SK-N-SH (cell line): ENCODE results near the gene ZNF107. TPM values are rescaled to one million over a fixed set of nuclear protein-coding genes. Genes with fewer than 3 reads are reported as not detected.

Source experiments
- CTCF ChIA-PET: fragments of 300-600, 350-600 bp; formaldehyde crosslinking; extraction: SDS; loops from one replicate; lab custom pipeline; 2021; lab: Yijun Ruan, JAX
- POLR2A ChIA-PET: fragments of 350-600 bp; sonication (Branson Sonifier 250); formaldehyde crosslinking; extraction: SDS; loops from one replicate; lab custom pipeline; 2020; ENCODE audit warnings: antibody characterized with exemption, inconsistent platforms; lab: Yijun Ruan, JAX
- DNase-seq: peaks from one replicate; pipeline ENCODE4 v3.0.0; 2012
- H2AFZ ChIP-seq: fragments of 200-600 bp; sonication (generic); 2 replicates; pipeline ENCODE4 v1.8.1; 2016; ENCODE audit warnings: antibody characterized with exemption, mild to moderate bottlenecking, low read depth
- H3F3A ChIP-seq: fragments of 200-600 bp; sonication (generic); replicated peaks from 2 replicates; pipeline ENCODE3; 2016; ENCODE audit warnings: antibody characterized with exemption, mild to moderate bottlenecking; ENCODE audit not compliant: insufficient read depth
- H3K27ac ChIP-seq, 2 experiments: fragments of 200-500 bp in 1 of 2; fragments of 200-600 bp in 1 of 2; sonication (Bioruptor generic) in 1 of 2; sonication (generic), shearing (Covaris generic) in 1 of 2; 2 replicates each; pipeline versions ENCODE4 v1.5.1 to v1.6.1; 2014 to 2016; ENCODE audit warnings: low read depth in 2 of 2, inconsistent platforms in 1 of 2, low read length in 1 of 2, mild to moderate bottlenecking in 1 of 2, mixed read lengths in 1 of 2
- H3K27me3 ChIP-seq: fragments of 200-600 bp; sonication (generic), shearing (Covaris generic); 2 replicates; pipeline ENCODE4 v1.6.1; 2016; ENCODE audit warnings: mixed run types; ENCODE audit not compliant: insufficient read depth
- H3K36me3 ChIP-seq, 2 experiments: fragments of 200-500 bp in 1 of 2; fragments of 200-600 bp in 1 of 2; sonication (Bioruptor generic) in 1 of 2; sonication (generic) in 1 of 2; replicated peaks in 1 of 2; 2 replicates each; pipeline versions ENCODE3 to v1.5.1; 2014 to 2016; ENCODE audit warnings: low read length in 1 of 2, mild to moderate bottlenecking in 1 of 2; ENCODE audit not compliant: insufficient read depth in 2 of 2, control insufficient read depth in 1 of 2
- H3K4me1 ChIP-seq, 2 experiments: fragments of 200-500 bp in 1 of 2; fragments of 200-600 bp in 1 of 2; sonication (Bioruptor generic) in 1 of 2; sonication (generic), shearing (Covaris generic) in 1 of 2; 2 replicates each; pipeline versions ENCODE4 v1.5.1 to v1.6.1; 2014 to 2016; ENCODE audit warnings: low read depth in 1 of 2, low read length in 1 of 2, mixed run types in 1 of 2; ENCODE audit not compliant: insufficient read depth in 2 of 2, control insufficient read depth in 1 of 2
- H3K4me2 ChIP-seq: fragments of 200-600 bp; sonication (generic), shearing (Covaris generic); 2 replicates; pipeline ENCODE4 v1.6.1; 2017; ENCODE audit warnings: mixed run types
- H3K4me3 ChIP-seq, 2 experiments: fragments of 200-500 bp in 1 of 2; fragments of 200-600 bp in 1 of 2; sonication (Bioruptor generic) in 1 of 2; sonication (generic), shearing (Covaris generic) in 1 of 2; 2 replicates each; pipeline versions ENCODE4 v1.5.1 to v1.8.1; 2014 to 2016; ENCODE audit warnings: low read depth in 2 of 2, inconsistent platforms in 1 of 2, low read length in 1 of 2, mild to moderate bottlenecking in 1 of 2, mixed read lengths in 1 of 2, moderate library complexity in 1 of 2
- H3K79me2 ChIP-seq: fragments of 200-600 bp; sonication (generic); 2 replicates; pipeline ENCODE4 v1.8.1; 2017; ENCODE audit warnings: mild to moderate bottlenecking; ENCODE audit not compliant: insufficient read depth
- H3K9ac ChIP-seq: fragments of 200-600 bp; sonication (generic); 2 replicates; pipeline ENCODE4 v1.6.1; 2017; ENCODE audit warnings: mixed run types
- H3K9me2 ChIP-seq: fragments of 200-600 bp; sonication (generic); 2 replicates; pipeline ENCODE4 v1.6.1; 2017; ENCODE audit warnings: mixed run types
- H3K9me3 ChIP-seq: fragments of 200-600 bp; sonication (generic); 2 replicates; pipeline ENCODE4 v1.6.1; 2017; ENCODE audit warnings: mixed run types, mild to moderate bottlenecking, moderate library complexity
- H4K20me1 ChIP-seq: fragments of 200-600 bp; sonication (generic); 2 replicates; pipeline ENCODE4 v1.6.1; 2017; ENCODE audit warnings: mild to moderate bottlenecking, mixed run types; ENCODE audit not compliant: insufficient read depth
- CHD2 ChIP-seq: fragments of 150-350 bp; IDR thresholded peaks from 2 replicates; pipeline ENCODE4 v1.6.1; 2018; ENCODE audit warnings: low read length; ENCODE audit not compliant: partially characterized antibody
- EP300 ChIP-seq, 2 experiments: IDR thresholded peaks; 2 replicates each; pipeline versions ENCODE4 v1.4.0 to v1.6.1; 2012; ENCODE audit warnings: borderline replicate concordance in 1 of 2, low read depth in 1 of 2, low read length in 1 of 2
- EZH2phosphoT487 ChIP-seq: fragments of 200-600 bp; sonication (generic); IDR thresholded peaks from 2 replicates; pipeline ENCODE4 v1.6.1; 2017; ENCODE audit warnings: low read depth, mixed run types, mild to moderate bottlenecking, antibody characterized with exemption, moderate library complexity, borderline replicate concordance
- FOSL2 ChIP-seq: IDR thresholded peaks from 2 replicates; pipeline ENCODE4 v1.4.0; 2012; ENCODE audit warnings: low read depth, mild to moderate bottlenecking, moderate library complexity, borderline replicate concordance
- JUND ChIP-seq: IDR thresholded peaks from 2 replicates; pipeline ENCODE4 v1.4.0; 2012
- MEF2A ChIP-seq: IDR thresholded peaks from 2 replicates; pipeline ENCODE4 v1.4.0; 2012; ENCODE audit warnings: low read depth, borderline replicate concordance
- MXI1 ChIP-seq: IDR thresholded peaks from 2 replicates; pipeline ENCODE4 v1.6.1; 2012; ENCODE audit warnings: mild to moderate bottlenecking, low read depth, low read length, improper control_type of control experiment
- NFIC ChIP-seq: IDR thresholded peaks from 2 replicates; pipeline ENCODE4 v1.4.0; 2012; ENCODE audit warnings: borderline replicate concordance
- NRF1 ChIP-seq: IDR thresholded peaks from 2 replicates; pipeline ENCODE4 v1.6.1; 2012; ENCODE audit warnings: low read depth, mild to moderate bottlenecking, low read length
- PBX3 ChIP-seq: IDR thresholded peaks from 2 replicates; pipeline ENCODE4; 2012
- POLR2AphosphoS5 ChIP-seq: IDR thresholded peaks from 2 replicates; pipeline ENCODE4 v1.6.1; 2012; ENCODE audit warnings: low read depth, low read length
- REST ChIP-seq: IDR thresholded peaks from 2 replicates; pipeline ENCODE4 v1.6.1; 2012; ENCODE audit warnings: mild to moderate bottlenecking, low read depth, low read length, moderate library complexity
- RXRA ChIP-seq: IDR thresholded peaks from 2 replicates; pipeline ENCODE4 v1.4.0; 2012; ENCODE audit warnings: low read depth, mild to moderate bottlenecking, borderline replicate concordance
- SIN3A ChIP-seq: IDR thresholded peaks from 2 replicates; pipeline ENCODE4 v1.6.1; 2012; ENCODE audit warnings: low read depth, mild to moderate bottlenecking, low read length, moderate library complexity, borderline replicate concordance
- SMC3 ChIP-seq: IDR thresholded peaks from 2 replicates; pipeline ENCODE4 v1.6.1; 2012; ENCODE audit warnings: low read depth, low read length, improper control_type of control experiment
- TCF12 ChIP-seq: IDR thresholded peaks from 2 replicates; pipeline ENCODE4 v1.4.0; 2012
- TEAD4 ChIP-seq: IDR thresholded peaks from 2 replicates; pipeline ENCODE4 v1.4.0; 2012; ENCODE audit warnings: mild to moderate bottlenecking, borderline replicate concordance; ENCODE audit not compliant: insufficient read depth
- USF1 ChIP-seq: IDR thresholded peaks from 2 replicates; pipeline ENCODE4 v1.4.0; 2012; ENCODE audit warnings: low read depth, borderline replicate concordance
- USF2 ChIP-seq: fragments of 150-350 bp; IDR thresholded peaks from 2 replicates; pipeline ENCODE4 v1.6.1; 2017; ENCODE audit warnings: antibody characterized with exemption, low read length, low read depth, borderline replicate concordance
- ZBTB33 ChIP-seq: IDR thresholded peaks from 2 replicates; pipeline ENCODE4 v1.4.0; 2012; ENCODE audit warnings: low read depth, borderline replicate concordance
- WGBS: methylation state at CpG from one replicate; pipeline ENCODE4 v1.1.6; 2017; ENCODE audit warnings: low lambda C conversion rate; 5-methylcytosine and 5-hydroxymethylcytosine counted together
- polyA plus RNA-seq, 3 experiments: library from polyadenylated mRNA; depleted of rRNA; stranded (reverse); fragments of >200 nt; gene quantifications; 2 replicates each; pipeline ENCODE4 v1.2.3, GENCODE V29; 2012

The ZNF107 gene
- polyA plus RNA-seq, 1 of the 3 experiments (the other 2 are of a cell fraction): 2.0 TPM

- TF ChIP-seq EZH2phosphoT487: no peak
Measured at GRCh38 chr7:64638822-64639221, 27.1 kb upstream of the ZNF107 start (continued).

GRCh38 chr7:64639267-64640001, 26.5 kb upstream of the ZNF107 start:
- Histone ChIP-seq H3K79me2 (no peaks in the 10 kb centered on the region), H2AFZ (no peak overlapping the region), H3K9me2 (no peaks in the 10 kb centered on the region), H3K4me1 (no peaks in the 10 kb centered on the region), H3K4me3 (no peak overlapping the region), H3K36me3 (no peaks in the 10 kb centered on the region), H3F3A (no peaks in the 10 kb centered on the region), H3K9me3 (no peaks in the 10 kb centered on the region), H3K27me3 (no peaks in the 10 kb centered on the region), H3K9ac (no peak overlapping the region), H3K4me2 (no peak overlapping the region), H3K27ac (no peak overlapping the region), H4K20me1 (no peaks in the 10 kb centered on the region)
- ChIA-PET CTCF (interaction anchor here (0.9 to 1.4 kb wide), 2 partner anchors 9 to 42 kb away, joined by 3 to 8 read pairs; no protein-coding TSS in a partner anchor), POLR2A (no interaction called here)
- WGBS: 20% methylated on average over 2 of the region's 2 CpGs
- TF ChIP-seq ZBTB33: no peak
- no peak for TF ChIP-seq TEAD4
- TF ChIP-seq NRF1: no peak
- no peak for TF ChIP-seq POLR2AphosphoS5
- no peak for TF ChIP-seq MXI1
- TF ChIP-seq MEF2A: no peak
- TF ChIP-seq TCF12: no peak
- no peak for TF ChIP-seq USF2
- no peak for TF ChIP-seq JUND
- TF ChIP-seq EP300 (IDR thresholded peaks at IDR 0.05; ENCODE audit: borderline replicate concordance in 1 of 2, low read depth in 1 of 2, low read length in 1 of 2): no peak
- TF ChIP-seq PBX3: no peak
- TF ChIP-seq NFIC: no peak
- no peak for TF ChIP-seq SMC3
- TF ChIP-seq FOSL2: no peak
- no peak for TF ChIP-seq RXRA
- TF ChIP-seq CHD2: no peak
- TF ChIP-seq EZH2phosphoT487: no peak
- no peak for TF ChIP-seq USF1
- TF ChIP-seq SIN3A: no peak
- TF ChIP-seq REST: no peak
- no peak for DNase-seq
